CD4-positive, alpha-beta T cell treated with Interleukin-15 for 4 hours (primary cell): ENCODE results near the gene GOLGA6L6.
"Not testable (repeated sequence)": the region's sequence is repeated elsewhere in the genome, so short reads cannot be mapped to it uniquely, and the experiment has no call there.

Experiments
- DNase-seq: peaks from one replicate; pipeline ENCODE4 v3.0.0-alpha.2; 2020; ENCODE audit warnings: low spot score

The GOLGA6L6 gene, protein sequence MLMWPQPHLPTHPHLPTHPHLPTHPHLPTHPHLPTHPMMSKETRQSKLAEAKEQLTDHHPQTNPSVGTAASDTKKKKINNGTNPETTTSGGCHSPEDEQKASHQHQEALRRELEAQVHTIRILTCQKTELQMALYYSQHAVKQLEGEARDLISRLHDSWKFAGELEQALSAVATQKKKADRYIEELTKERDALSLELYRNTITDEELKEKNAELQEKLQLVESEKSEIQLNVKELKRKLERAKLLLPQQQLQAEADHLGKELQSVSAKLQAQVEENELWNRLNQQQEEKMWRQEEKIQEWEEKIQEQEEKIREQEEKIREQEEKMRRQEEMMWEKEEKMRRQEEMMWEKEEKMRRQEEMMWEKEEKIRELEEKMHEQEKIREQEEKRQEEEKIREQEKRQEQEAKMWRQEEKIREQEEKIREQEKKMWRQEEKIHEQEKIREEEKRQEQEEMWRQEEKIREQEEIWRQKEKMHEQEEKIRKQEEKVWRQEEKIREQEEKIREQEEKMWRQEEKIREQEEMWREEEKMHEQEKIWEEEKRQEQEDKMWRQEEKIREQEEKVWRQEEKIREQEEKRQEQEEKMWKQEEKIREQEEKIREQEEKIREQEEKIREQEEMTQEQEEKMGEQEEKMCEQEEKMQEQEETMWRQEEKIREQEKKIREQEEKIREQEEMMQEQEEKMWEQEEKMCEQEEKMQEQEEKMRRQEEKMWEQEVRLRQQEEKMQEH

DNA sequence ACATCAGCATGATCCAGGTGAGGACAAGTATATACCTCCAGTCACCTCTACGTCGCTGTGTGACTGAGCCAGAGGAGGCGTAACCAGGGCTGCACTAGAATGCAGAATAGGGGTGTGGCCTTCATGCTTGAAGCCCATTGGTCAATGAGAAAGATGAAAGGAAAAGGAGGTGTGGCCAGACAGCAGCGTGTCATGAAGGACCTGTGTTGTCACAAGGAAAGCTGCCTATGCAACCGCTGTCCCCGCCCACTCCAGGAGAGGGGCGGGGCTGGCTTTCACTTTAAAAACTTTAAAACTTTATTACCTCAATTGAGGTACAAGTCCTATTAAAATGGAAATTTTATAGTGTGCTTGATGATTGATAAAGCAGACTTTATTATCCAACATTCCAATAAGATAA lies at the start of gene GOLGA6L6:
GOLGA6L6 (minus strand) TSS at position 101 of the 400 bp plus-strand sequence; CDS start at position 10, 91 bp downstream.
- not testable (repeated sequence) for DNase-seq

DNA sequence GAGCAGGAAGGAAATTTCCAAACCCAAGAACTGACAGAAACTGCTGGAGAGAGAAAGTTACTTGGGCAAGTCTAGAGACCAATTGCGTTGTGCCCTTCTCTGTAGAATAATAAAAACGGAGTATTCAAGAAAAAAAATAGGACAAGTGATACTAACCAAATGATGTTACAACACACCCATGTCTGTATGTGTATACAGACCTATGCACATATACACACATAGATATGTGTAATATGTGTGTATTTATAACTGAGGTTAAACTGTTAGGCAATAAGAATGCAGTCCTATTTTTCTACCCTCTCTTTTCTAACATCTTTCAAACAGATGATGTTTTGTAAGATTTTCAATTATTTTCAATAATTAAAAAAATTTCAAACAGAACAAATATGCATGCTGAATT lies 48.5 kb upstream of the GOLGA6L6 start:
- not testable (repeated sequence) for DNase-seq

DNA sequence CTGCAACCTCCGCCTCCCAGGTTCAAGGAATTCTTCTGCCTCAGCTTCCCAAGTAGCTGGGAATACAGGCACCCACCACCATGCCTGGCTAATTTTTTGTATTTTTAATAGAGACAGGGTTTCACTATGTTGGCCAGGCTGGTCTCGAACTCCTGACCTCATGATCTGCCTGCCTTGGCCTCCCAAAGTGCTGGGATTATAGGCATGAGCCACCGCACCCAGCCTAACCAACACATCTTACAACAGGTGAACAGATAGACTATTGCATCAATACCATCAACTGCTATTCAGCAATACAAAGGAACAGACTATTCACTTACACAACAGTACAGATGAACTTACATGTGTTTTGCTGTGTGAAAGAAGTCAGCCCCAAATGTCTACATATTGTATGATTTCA lies 45.2 kb upstream of the GOLGA6L6 start:
- not testable (repeated sequence) for DNase-seq

DNA sequence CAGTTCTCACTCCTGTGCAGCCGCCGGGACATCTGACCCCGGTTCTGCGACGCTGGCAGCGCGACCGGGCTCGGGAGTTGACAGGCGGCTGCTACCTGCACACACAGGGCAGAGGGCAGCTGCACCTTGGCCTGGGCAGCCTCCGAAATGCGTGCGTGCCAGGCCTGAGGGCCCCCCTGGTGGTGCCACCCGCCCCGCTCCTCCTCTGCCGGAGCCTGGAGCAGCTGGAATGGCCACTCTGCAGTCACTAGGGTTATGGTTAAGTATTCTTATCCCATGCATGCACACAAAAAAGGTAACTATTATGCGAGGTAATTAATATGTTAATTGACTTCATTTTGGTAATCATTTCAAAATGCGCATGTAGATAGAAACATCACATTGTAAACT lies 41.1 kb upstream of the GOLGA6L6 start:
- not testable (repeated sequence) for DNase-seq

DNA sequence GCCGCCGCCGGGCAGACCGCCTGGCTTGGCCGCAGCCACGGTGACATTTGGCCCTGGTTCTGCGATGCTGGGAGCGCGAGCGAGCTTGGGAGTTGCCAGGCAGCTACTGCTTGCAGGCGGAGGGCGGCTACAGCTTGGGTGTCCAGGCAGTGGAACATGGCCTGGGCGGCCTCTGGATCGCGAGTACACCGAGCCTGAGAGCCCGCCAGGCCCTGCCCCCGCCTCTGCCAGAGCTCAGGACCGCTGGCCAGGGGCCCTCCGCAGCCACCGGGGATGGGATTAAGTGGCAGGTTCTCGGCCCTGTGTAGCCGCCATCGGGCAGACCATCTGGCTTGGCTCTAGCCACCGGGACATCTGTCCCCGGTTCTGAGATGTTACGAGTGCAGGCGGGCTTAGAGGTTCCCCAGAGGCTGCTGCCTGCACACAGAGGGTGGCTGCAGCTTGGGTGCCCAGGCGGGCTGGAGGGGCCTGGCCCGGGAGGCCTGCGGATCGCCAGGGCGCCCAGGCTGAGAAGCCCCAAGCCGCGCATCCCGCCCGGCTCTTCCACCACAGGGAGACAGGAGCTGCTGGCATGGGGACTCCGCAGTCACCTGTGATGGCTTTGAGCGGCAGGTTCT lies 40.6 kb upstream of the GOLGA6L6 start:
- not testable (repeated sequence) for DNase-seq

DNA sequence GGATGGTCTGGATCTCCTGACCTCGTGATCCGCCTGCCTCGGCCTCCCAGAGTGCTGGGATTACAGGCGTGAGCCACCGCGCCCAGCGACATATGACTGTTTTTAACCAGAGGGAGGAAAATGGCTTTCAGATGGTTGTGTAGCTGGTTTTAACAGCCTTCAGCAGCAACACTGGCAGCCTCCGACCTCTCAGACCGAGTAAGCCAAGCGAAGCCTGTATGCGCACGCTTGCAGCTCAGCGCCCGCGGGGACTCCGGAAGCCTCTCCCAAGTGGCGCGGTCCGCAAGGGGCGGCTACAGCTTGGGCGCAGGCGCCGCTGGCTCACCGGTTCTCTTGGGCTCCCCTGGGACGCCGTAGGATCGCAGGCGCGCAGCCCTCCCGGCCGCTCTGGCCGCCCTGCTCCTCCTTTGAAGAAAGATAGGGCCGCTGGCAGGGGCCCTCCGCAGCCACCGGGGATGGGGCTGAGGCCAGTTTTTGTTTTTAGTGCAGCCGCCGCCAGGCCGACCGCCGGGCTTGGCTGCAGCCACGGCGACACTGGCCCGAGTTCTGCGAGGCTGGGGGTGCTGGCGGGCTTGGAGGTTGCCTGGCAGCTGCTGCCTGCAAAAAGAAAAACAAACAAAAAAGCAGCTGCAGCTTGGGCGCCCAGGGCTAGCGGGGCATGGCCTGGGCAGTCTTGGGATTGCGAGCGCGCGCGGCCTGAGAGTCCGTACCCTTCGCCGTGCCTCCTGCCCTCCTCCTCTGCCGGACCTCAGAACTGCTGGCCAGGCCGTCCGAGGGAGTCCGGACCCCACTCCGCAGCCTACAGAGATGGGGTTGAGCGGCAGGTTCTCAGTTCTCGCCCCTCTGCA lies 39.9 kb upstream of the GOLGA6L6 start:
- not testable (repeated sequence) for DNase-seq

DNA sequence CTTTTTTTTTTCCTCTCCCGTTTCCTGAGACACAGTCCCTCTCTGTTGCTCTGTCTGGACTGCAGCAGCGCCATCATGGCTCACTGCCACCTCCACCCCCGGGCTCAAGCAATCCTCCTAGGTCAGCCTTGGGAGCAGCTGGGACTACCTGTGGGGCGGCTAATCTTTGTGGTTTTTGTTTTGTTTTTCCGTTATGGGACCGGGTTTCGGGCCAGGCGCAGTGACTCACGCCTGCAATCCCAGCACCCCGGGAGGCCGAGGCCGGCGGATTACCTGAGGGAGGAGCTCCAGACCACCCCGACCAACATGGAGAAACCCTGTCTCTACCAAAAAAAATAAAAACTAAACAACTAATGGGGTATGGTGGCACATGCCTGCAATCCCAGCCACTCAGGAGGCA lies 38.1 kb upstream of the GOLGA6L6 start:
- not testable (repeated sequence) for DNase-seq

DNA sequence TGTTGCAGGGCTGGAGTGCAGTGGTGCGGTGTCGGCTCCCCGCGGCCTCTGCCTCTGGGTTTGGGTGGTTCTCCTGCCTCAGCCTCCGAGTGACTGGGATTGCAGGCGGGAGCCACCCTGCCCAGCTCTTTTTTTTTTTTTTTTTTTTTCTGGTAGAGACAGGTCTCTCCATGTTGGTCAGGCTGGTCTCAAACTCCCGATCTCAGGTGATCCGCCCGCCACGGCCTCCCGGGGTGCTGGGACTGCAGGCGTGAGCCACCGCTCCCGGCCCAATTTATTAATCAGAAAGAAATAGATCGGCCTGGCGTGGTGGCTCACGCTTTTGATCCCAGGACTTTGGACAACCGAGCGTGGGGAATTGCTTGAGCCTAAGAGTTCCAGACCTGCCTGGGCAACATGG lies 9.7 kb upstream of the GOLGA6L6 start:
- not testable (repeated sequence) for DNase-seq

DNA sequence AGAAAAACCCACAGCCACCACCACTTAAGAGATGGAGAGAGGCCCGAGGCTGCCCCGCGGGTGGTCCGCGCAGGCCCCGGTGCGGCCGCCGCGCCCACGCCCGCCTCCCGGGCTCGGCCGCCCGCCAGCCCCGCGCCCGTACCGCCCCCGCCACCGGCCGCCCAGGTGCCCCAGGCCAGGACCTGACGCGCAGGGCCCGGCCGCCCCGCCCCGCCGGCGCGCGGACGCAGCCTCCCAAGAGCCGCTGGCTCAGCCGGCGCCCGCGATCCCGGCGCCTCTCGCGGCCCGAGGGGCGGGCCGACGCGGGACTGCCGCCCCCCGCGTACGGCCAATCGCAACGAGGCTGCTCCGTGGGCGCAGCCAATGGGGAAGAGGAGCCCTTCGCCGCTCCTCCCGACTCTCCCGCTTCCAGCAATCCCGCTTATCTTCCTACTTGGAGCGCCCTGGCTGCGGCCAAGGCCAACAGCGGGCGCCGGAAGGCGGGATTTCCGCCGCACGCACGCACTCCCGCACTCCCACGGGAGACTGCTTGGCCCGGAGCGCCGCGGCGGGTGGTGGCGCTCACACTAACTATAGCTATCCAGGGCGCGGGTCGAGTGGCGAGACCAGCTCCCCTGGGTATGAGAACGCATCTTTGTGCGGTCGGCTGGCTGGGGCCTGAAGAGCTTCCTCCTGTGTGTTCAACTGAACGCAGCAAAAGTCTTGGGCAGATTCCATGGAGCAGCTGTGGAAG lies 35.5 kb downstream of the GOLGA6L6 start:
- DNase-seq: not testable (repeated sequence)

DNA sequence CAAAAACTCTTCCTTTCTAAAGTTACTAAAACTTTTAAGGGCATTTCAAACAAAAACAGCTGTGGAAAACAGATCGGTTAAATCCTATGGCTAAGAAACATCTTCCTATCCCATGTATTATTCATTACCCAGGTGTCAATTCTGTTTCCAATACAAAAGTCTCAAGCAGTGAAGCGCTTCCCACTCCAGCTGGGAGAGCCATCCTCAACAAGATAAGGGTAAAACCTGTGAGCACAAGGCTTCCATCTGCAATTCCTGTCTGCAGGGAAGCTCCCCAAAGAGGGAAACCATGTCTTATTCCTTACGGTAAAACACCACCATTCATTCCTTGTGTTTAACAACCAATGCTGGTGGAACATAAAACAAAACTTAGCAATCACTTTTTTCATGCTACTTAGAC lies 38.8 kb downstream of the GOLGA6L6 start:
- not testable (repeated sequence) for DNase-seq

DNA sequence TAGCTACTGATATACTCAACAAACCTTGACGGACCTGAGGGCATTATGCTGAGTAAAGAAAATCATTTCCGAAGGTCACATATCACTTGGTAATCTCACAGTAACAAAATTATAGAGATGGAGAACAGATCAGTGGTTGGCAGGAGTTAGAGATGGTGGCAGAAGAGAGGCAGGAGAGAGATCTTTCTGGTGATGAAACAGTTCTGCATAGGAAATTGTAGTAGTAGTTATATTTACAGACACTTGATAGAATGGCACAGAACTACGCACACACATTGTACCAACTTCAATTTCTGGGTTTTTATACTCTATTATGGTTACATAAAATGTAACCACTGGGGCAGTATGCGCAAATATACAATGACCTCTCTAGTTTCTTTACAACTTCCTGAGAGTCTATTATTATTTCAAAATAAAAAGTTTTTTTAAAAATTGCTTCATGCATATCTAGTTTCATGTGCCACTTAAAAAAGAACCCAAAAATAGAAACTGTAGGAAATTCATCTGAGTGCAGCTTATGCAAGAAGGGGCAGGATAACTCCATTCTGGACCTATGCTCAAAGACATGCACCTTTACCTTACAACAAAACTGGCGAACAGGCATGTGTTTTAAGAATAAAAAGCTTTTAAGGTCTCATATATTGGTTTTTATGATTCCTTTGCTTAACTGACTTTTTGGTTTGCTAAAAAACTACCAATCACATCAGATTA lies 39.9 kb downstream of the GOLGA6L6 start:
- not testable (repeated sequence) for DNase-seq

DNA sequence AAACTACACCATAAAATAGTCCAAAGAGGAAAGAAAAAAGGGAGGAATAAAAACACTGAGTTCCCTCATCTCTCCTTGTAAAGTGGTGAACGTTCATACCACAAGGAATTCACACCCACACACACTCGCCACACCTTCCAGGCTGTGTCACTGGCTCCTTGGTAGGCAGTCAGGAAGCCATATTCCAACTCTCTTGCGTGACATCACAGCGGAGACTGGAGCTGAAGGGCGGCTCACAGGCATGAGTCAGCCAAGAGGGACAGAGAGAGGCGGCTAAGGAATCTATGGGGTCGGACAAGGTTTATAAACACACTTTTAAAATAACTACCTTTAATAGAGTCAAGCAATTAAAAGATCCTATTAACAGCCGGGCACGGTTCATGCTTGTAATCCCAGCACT lies 43.8 kb downstream of the GOLGA6L6 start:
- not testable (repeated sequence) for DNase-seq

DNA sequence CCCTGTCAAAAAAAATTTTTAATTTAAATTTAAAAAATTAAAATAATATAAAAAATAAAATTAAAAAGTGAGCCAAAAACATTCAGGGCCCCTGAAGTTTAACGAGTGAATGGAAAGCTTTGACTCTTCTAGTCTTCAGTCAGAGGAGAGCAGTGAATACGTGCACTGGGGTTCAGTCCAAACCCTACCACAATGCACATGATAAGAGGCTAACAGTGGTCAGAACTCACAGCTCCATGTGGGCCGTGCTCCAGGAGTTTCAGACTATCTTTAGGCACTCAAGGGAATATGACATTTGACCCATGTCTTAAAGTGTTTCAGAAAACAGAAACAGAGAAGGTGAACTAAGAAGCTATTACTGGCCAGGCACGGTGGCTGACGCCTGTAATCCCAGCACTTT lies 48.6 kb downstream of the GOLGA6L6 start:
- not testable (repeated sequence) for DNase-seq

DNA sequence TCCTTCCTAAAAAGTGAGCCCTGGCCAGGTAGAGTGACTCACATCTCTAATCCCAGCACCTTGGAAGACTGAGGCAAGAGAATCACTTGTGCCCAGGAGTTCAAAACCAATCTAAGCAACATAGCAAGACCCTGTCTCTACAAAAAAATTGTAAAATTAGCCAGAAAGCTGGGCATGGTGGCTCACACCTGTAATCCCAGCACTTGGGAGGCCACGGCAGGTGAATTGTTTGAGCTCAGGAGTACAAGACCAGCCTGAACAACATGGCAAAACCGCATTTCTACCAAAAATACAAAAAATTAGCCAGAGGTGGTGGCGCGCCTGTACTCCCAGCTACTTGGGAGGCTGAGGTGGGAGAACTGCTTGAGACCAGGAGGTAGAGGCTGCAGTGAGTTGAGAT lies 49.0 kb downstream of the GOLGA6L6 start:
- not testable (repeated sequence) for DNase-seq

DNA sequence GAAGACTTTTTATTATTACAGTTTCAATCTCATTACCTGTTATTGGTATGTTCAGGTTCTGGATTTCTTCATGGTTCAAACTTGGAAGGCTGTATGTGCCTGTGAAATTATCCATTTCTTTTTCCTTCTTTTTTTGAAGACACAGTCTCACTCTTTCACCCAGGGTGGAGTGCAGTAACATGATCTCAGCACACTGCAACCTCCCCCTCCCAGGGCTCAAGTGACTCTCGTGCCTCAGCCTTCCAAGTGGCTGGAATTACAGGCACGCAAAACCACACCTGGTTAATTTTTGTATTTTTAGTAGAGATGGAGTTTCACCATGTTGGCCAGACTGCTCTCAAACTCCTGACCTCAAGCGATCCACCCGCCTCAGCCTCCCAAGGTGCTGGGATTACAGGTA lies 52.3 kb downstream of the GOLGA6L6 start:
- not testable (repeated sequence) for DNase-seq
